Neuron (in vitro differentiated cells): ENCODE measurements around the gene CHMP1A.

Experiments
- H2AFZ ChIP-seq: one replicate; pipeline ENCODE4 v1.6.1; 2013; ENCODE audit warnings: low read depth, mild to moderate bottlenecking, inconsistent platforms, low read length, moderate library complexity
- H3K27me3 ChIP-seq: one replicate; pipeline ENCODE4 v1.6.1; 2013; ENCODE audit warnings: low read length; ENCODE audit not compliant: insufficient read depth
- H3K36me3 ChIP-seq: one replicate; pipeline ENCODE4 v1.6.1; 2013; ENCODE audit warnings: low read length; ENCODE audit not compliant: insufficient read depth
- H3K4me1 ChIP-seq: one replicate; pipeline ENCODE4 v1.6.1; 2013; ENCODE audit warnings: low read length; ENCODE audit not compliant: insufficient read depth
- H3K4me3 ChIP-seq: 2 replicates; pipeline ENCODE4 v1.5.1; 2013; ENCODE audit warnings: mild to moderate bottlenecking, low read length, moderate library complexity
- H3K9me3 ChIP-seq: one replicate; pipeline ENCODE4 v1.6.1; 2013; ENCODE audit warnings: low read length

CHMP1A gene

GRCh38 chr16:89661215-89661614 lies 3.7 kb upstream of the CHMP1A start:
- Histone ChIP-seq H3K4me3 (no peak overlapping the region), H2AFZ (no peak overlapping the region), H3K4me1 (peaks cover 13% of the 10 kb centered on the region), H3K9me3 (peaks cover 11% of the 10 kb centered on the region), H3K36me3 (peaks cover 48% of the 10 kb centered on the region), H3K27me3 (no peaks in the 10 kb centered on the region)

DNA sequence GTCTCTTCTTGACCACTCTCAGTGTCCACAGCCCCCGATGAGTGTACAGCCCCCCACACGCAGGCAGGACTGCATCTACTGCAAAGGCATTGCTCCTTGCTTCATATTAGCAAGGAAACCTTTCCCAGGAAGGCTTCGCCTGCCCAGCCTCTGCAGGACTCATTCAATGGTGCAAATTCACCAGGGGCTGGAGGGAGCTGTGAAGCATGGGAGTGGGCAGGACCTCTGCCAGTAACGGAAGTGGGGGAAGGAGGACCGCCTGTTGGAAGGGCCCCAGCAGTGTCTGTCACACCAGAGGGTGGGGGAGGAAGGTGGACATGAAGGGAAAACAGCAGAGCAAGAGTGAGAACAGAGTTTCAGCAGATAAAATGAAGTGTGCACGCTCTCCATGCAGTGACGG lies 2.6 kb upstream of the CHMP1A start:
- Histone ChIP-seq H3K9me3 (peaks cover 11% of the 10 kb centered on the region), H3K27me3 (no peaks in the 10 kb centered on the region), H3K4me1 (peaks cover 13% of the 10 kb centered on the region), H3K36me3 (peaks cover 49% of the 10 kb centered on the region), H2AFZ (no peak overlapping the region), H3K4me3 (no peak overlapping the region)

DNA sequence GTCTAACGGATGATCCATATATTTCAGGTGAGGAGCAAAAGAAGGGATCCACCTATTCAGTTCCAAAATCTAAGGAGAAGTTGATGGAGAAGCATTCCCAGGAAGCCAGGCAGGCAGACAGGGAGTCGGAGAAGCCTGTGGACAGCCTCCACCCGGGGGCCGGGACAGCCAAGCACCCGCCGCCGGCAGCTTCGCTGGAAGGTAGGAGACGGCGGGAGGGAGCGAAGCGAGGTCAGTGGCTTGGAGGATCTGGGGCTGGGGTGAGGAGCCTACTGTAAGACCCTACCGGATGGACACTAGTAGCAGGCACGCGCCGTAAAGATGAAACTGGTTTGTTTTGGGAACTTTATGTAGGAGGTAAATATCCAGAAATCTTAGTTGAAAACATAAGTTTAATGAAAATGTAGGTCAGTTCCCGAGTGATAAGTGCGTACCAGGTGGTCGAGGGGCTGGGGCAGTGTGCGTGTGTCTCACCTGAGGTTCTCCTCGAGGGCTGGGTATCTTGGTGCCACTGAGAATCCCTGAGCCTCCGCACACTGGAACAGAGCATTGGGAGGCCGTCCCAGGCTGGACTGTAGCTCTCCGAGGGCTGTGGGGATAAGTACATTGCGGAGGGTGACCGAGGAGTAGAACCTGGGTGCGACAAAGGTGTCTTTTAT lies 842 bp upstream of the CHMP1A start:
- no peaks in the 10 kb centered on the region for H3K27me3 ChIP-seq
- peak overlapping the region; percentile 92 for H3K4me3 ChIP-seq
- H2AFZ ChIP-seq, result peak overlapping the region; percentile 77
- H3K36me3 ChIP-seq, result peaks cover 43% of the 10 kb centered on the region
- peaks cover 3% of the 10 kb centered on the region for H3K9me3 ChIP-seq
- peaks cover 13% of the 10 kb centered on the region for H3K4me1 ChIP-seq

GRCh38 chr16:89656435-89657121 lies 930 bp downstream of the CHMP1A start:
- H3K9me3 ChIP-seq, result peaks cover 3% of the 10 kb centered on the region
- no peaks in the 10 kb centered on the region for H3K27me3 ChIP-seq
- H3K4me1 ChIP-seq, result peaks cover 13% of the 10 kb centered on the region
- no peak overlapping the region for H2AFZ ChIP-seq
- peaks cover 38% of the 10 kb centered on the region for H3K36me3 ChIP-seq
- peak overlapping the region; percentile 92 for H3K4me3 ChIP-seq

DNA sequence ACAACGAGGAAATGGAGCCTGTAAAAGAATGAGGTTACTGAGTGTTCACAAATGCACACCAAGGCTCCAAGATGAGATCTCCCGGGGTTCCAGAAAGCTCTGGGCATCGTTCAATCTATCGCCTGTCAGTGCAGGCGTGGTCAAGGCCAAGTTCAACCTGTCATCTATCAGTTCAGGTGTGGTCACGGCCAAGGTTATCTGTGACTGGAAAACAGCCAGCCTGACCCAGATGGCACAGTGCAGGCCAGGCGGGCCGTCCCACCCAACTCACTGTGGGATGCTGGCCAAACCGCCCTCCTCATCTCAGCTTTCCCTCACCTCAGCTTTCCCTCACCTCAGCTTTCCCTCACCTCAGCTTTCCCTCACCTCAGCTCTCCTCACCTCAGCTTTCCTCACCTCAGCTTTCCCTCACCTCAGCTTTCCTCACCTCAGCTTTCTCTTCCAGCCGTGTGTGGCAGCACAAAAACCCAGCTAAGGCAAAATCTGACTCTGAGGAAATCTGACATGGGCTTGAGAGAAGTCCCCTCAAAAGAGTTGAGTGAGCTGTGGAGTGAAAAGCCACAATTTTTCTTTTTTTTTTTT lies 2.4 kb downstream of the CHMP1A start:
- H2AFZ ChIP-seq, result no peak overlapping the region
- H3K27me3 ChIP-seq, result no peaks in the 10 kb centered on the region
- H3K36me3 ChIP-seq, result peaks cover 32% of the 10 kb centered on the region
- H3K4me3 ChIP-seq, result no peak overlapping the region
- no peaks in the 10 kb centered on the region for H3K9me3 ChIP-seq
- peaks cover 13% of the 10 kb centered on the region for H3K4me1 ChIP-seq

GRCh38 chr16:89653656-89654295 lies 3.7 kb downstream of the CHMP1A start:
- Histone ChIP-seq H3K4me1 (peaks cover 8% of the 10 kb centered on the region), H3K27me3 (no peaks in the 10 kb centered on the region), H3K9me3 (no peaks in the 10 kb centered on the region), H3K4me3 (no peak overlapping the region), H3K36me3 (peaks cover 35% of the 10 kb centered on the region), H2AFZ (no peak overlapping the region)

GRCh38 chr16:89651584-89651983 lies 5.9 kb downstream of the CHMP1A start:
- Histone ChIP-seq H3K4me1 (peaks cover 4% of the 10 kb centered on the region), H2AFZ (no peak overlapping the region), H3K36me3 (peaks cover 45% of the 10 kb centered on the region), H3K27me3 (no peaks in the 10 kb centered on the region), H3K4me3 (no peak overlapping the region), H3K9me3 (no peaks in the 10 kb centered on the region)

GRCh38 chr16:89646906-89647305 lies 10.6 kb downstream of the CHMP1A start:
- Histone ChIP-seq H3K4me3 (no peak overlapping the region), H3K4me1 (no peaks in the 10 kb centered on the region), H3K9me3 (no peaks in the 10 kb centered on the region), H2AFZ (no peak overlapping the region), H3K27me3 (no peaks in the 10 kb centered on the region), H3K36me3 (peaks cover 58% of the 10 kb centered on the region)

DNA sequence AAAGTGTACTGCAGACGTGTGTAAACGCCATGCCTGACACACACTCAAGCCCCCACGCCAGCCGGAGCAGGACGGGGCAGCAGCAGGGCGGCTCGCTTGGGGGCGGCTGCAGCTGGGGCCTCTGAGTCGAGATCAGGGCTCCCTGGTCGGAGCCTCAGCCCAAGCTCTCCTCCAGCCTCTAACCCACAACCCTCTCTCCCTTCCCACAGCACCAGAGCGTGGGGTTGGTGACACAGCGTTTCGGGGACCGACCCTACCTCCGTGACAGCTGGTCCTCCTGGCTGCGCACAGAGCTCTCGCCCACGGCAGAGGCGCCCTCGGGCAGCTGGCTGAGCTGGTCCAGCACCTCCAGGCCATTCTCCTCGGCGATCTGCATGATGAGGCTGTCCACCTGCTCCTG lies 11.2 kb downstream of the CHMP1A start:
- Histone ChIP-seq H3K36me3 (peaks cover 51% of the 10 kb centered on the region), H3K27me3 (no peaks in the 10 kb centered on the region), H3K4me3 (no peak overlapping the region), H3K4me1 (no peaks in the 10 kb centered on the region), H2AFZ (no peak overlapping the region), H3K9me3 (no peaks in the 10 kb centered on the region)

DNA sequence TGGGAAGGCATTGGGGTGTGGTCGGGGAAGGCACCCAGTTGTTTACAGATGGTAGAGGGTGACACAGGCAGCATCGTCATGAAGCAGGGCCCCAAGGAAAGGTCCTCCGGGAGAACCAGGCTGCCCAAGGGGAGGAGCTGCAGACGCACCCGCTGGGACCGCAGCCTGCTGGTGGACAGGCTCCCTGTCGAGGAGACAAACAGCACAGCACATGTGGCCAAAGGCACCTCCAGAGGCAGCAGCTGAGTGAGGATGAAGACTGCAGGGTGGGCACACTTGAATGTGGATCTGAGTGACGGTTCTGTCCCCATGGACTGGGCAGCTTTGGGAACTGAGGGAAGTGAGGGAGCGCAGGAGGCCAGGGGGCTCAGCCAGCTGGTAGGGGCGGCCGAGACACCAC lies 12.4 kb downstream of the CHMP1A start:
- Histone ChIP-seq H2AFZ (no peak overlapping the region), H3K36me3 (peaks cover 46% of the 10 kb centered on the region), H3K4me3 (no peak overlapping the region), H3K9me3 (no peaks in the 10 kb centered on the region), H3K27me3 (no peaks in the 10 kb centered on the region), H3K4me1 (peaks cover 9% of the 10 kb centered on the region)

DNA sequence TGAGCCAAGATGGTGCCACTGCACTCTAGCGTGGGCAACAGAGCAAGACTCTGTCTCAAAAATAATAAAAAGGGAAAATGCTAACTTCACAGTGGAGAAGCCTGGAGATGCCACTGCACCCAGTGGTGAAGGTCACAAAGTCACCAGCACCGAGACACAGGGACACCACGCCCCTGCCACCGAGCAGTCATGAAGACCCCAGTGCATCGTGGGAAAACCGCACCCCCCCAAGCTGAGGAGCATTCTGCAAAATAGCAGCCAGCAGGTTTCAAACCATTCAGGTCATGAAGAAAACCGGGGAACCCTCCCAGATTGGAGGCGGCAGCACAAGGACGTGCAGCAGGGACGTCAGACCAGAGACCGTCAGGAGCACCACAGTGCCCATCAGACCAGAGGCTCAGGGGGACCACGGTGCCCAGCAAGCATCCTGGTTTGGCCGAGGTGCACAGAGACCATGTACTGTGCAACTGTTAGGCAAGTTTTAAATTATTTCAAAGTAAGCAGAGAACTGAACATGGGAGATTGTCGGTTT lies 13.7 kb downstream of the CHMP1A start:
- H3K4me1 ChIP-seq, result peaks cover 10% of the 10 kb centered on the region
- H3K36me3 ChIP-seq, result peaks cover 37% of the 10 kb centered on the region
- H3K27me3 ChIP-seq, result no peaks in the 10 kb centered on the region
- H3K4me3 ChIP-seq, result no peak overlapping the region
- H2AFZ ChIP-seq, result no peak overlapping the region
- H3K9me3 ChIP-seq, result no peaks in the 10 kb centered on the region

DNA sequence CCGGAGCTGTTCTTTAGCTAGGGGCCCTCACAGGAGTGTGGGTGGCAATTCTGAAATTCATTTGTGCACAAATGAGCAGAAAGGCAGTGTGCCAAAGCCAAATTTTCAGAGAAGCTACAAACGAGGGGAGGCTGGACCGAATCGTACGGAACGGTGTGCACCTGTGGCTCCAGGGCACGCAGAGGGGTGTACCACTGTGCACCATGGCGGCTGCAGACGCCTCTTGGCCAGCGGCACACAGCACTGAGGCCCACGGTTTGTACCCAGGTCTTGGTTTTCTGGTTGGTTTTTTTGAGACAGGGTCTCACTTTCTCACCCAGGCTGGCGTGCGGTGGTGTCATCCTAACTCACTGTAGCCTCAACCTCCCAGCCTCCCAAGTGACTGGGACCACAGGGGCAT lies 14.9 kb downstream of the CHMP1A start:
- peaks cover 10% of the 10 kb centered on the region for H3K4me1 ChIP-seq
- H3K4me3 ChIP-seq, result no peak overlapping the region
- H3K9me3 ChIP-seq, result no peaks in the 10 kb centered on the region
- peaks cover 33% of the 10 kb centered on the region for H3K36me3 ChIP-seq
- no peak overlapping the region for H2AFZ ChIP-seq
- H3K27me3 ChIP-seq, result no peaks in the 10 kb centered on the region
